H1 (cell line): Measurements from ENCODE around the gene ITPK1. TPM values are rescaled to one million over a fixed set of nuclear protein-coding genes. Genes with fewer than 3 reads are reported as not detected.

Experiments used
- CTCF ChIA-PET: fragments of 300-600 bp; sonication (Branson Sonifier 250); formaldehyde crosslinking; loops from one replicate; lab custom pipeline; 2021; ENCODE audit not compliant: partially characterized antibody; lab: Charles Lee
- POLR2A ChIA-PET: fragments of 300-600 bp; sonication (Branson Sonifier 250); formaldehyde crosslinking; loops from one replicate; lab custom pipeline; 2021; ENCODE audit warnings: inconsistent platforms; ENCODE audit not compliant: partially characterized antibody; lab: Charles Lee
- DNase-seq, 2 experiments: peaks; one replicate each; pipeline versions ENCODE4 v3.0.0 to v3.0.0-alpha.2; 2010 to 2022; ENCODE audit warnings: low spot score in 2 of 2, low read depth in 1 of 2, mixed read lengths in 1 of 2
- FAIRE-seq: peaks from 2 replicates; lab custom pipeline; 2011; peaks lifted over from hg19 to GRCh38; lab: Jason Lieb, UNC
- H2AFZ ChIP-seq: 2 replicates; pipeline ENCODE4 v1.8.1; 2012; ENCODE audit warnings: low read length, inconsistent platforms
- H2AK5ac ChIP-seq: 2 replicates; pipeline ENCODE4 v1.6.1; 2013; ENCODE audit warnings: low read depth, low read length
- H2BK120ac ChIP-seq: replicated peaks from 2 replicates; pipeline ENCODE3; 2013; ENCODE audit warnings: low read depth, low read length, inconsistent platforms
- H2BK12ac ChIP-seq: 2 replicates; pipeline ENCODE4 v1.6.1; 2013; ENCODE audit warnings: low read depth, low read length
- H2BK15ac ChIP-seq: 2 replicates; pipeline ENCODE4 v1.6.1; 2013; ENCODE audit warnings: low read length
- H2BK20ac ChIP-seq: 2 replicates; pipeline ENCODE4 v1.6.1; 2013; ENCODE audit warnings: low read length
- H2BK5ac ChIP-seq: 2 replicates; pipeline ENCODE4 v1.6.1; 2013; ENCODE audit warnings: low read depth, low read length
- H3K14ac ChIP-seq: 2 replicates; pipeline ENCODE4 v1.6.1; 2013; ENCODE audit warnings: inconsistent platforms; ENCODE audit not compliant: insufficient read length
- H3K18ac ChIP-seq: 2 replicates; pipeline ENCODE4 v1.6.1; 2013; ENCODE audit warnings: low read length; ENCODE audit errors: extremely low read depth
- H3K23ac ChIP-seq: 2 replicates; pipeline ENCODE4 v1.6.1; 2013; ENCODE audit warnings: inconsistent platforms; ENCODE audit not compliant: insufficient read length
- H3K23me2 ChIP-seq: 2 replicates; pipeline ENCODE4 v1.6.1; 2013; ENCODE audit warnings: low read depth, low read length
- H3K27ac ChIP-seq: 2 replicates; pipeline ENCODE4 v1.6.1; 2011; ENCODE audit warnings: low read depth, low read length, inconsistent platforms
- H3K27me3 ChIP-seq, 4 experiments: replicated peaks in 1 of 4; 1 replicate in 1 of 4; 2 replicates in 3 of 4; pipeline versions ENCODE4 v1.6.1 to v1.8.1; 2011 to 2013; ENCODE audit warnings: low read length in 3 of 4, mild to moderate bottlenecking in 3 of 4, inconsistent platforms in 2 of 4, mixed read lengths in 2 of 4, moderate library complexity in 1 of 4; ENCODE audit not compliant: control insufficient read depth in 3 of 4, insufficient read depth in 3 of 4; ENCODE audit errors: extremely low read depth in 1 of 4
- H3K36me3 ChIP-seq, 4 experiments: 2 replicates each; pipeline versions ENCODE4 v1.6.1 to v1.8.1; 2011 to 2013; ENCODE audit warnings: mild to moderate bottlenecking in 4 of 4, low read length in 3 of 4, moderate library complexity in 2 of 4, control low read depth in 1 of 4, inconsistent platforms in 1 of 4; ENCODE audit not compliant: insufficient read depth in 4 of 4, control insufficient read depth in 2 of 4
- H3K4ac ChIP-seq: replicated peaks from 2 replicates; pipeline ENCODE3; 2013; ENCODE audit warnings: low read length, low read depth, mixed read lengths, inconsistent platforms; ENCODE audit not compliant: insufficient read length
- H3K4me1 ChIP-seq, 4 experiments: replicated peaks in 1 of 4; 1 replicate in 1 of 4; 2 replicates in 3 of 4; pipeline versions ENCODE4 v1.6.1 to v1.8.1; 2011 to 2013; ENCODE audit warnings: low read length in 3 of 4, inconsistent platforms in 2 of 4, mixed read lengths in 1 of 4; ENCODE audit not compliant: insufficient read depth in 4 of 4, control insufficient read depth in 3 of 4
- H3K4me2 ChIP-seq, 2 experiments: 2 replicates each; pipeline versions ENCODE4 v1.6.1 to v1.8.1; 2011 to 2013; ENCODE audit warnings: low read depth in 2 of 2, low read length in 2 of 2, control low read depth in 1 of 2, inconsistent platforms in 1 of 2, mild to moderate bottlenecking in 1 of 2; ENCODE audit not compliant: insufficient read depth in 1 of 2
- H3K4me3 ChIP-seq, 4 experiments: fragments of 200-600, 300-600 bp in 1 of 4; sonication (generic), shearing (Covaris generic), sonication (Bioruptor Twin) in 1 of 4; 2 replicates each; pipeline versions ENCODE4 v1.5.1 to v1.8.1; 2011 to 2016; ENCODE audit warnings: low read length in 4 of 4, low read depth in 3 of 4, control low read depth in 2 of 4, inconsistent platforms in 2 of 4, mild to moderate bottlenecking in 2 of 4, mixed read lengths in 1 of 4, moderate library complexity in 1 of 4; ENCODE audit not compliant: insufficient read depth in 2 of 4; ENCODE audit errors: extremely low read depth in 1 of 4
- H3K56ac ChIP-seq: replicated peaks from 2 replicates; pipeline ENCODE3; 2013; ENCODE audit warnings: low read depth, mild to moderate bottlenecking, mixed read lengths, low read length, inconsistent platforms; ENCODE audit not compliant: insufficient read length
- H3K79me1 ChIP-seq: 2 replicates; pipeline ENCODE4 v1.6.1; 2013; ENCODE audit warnings: low read depth, low read length, control low read depth
- H3K79me2 ChIP-seq, 2 experiments: 2 replicates each; pipeline versions ENCODE4 v1.6.1 to v1.8.1; 2012 to 2013; ENCODE audit warnings: low read length in 2 of 2, mild to moderate bottlenecking in 2 of 2, inconsistent platforms in 1 of 2; ENCODE audit not compliant: insufficient read depth in 2 of 2, control insufficient read depth in 1 of 2
- H3K9ac ChIP-seq, 4 experiments: replicated peaks in 1 of 4; 1 replicate in 1 of 4; 2 replicates in 3 of 4; pipeline versions ENCODE4 v1.6.1 to v1.8.1; 2011 to 2013; ENCODE audit warnings: low read depth in 3 of 4, low read length in 3 of 4, control low read depth in 2 of 4, mild to moderate bottlenecking in 2 of 4, moderate library complexity in 2 of 4, inconsistent platforms in 1 of 4; ENCODE audit errors: extremely low read depth in 1 of 4
- H3K9me3 ChIP-seq, 2 experiments: 2 replicates each; pipeline versions ENCODE4 v1.6.1 to v1.8.1; 2012 to 2013; ENCODE audit warnings: mild to moderate bottlenecking in 2 of 2, moderate library complexity in 2 of 2, control low read depth in 1 of 2, inconsistent platforms in 1 of 2, low read depth in 1 of 2, low read length in 1 of 2, mixed read lengths in 1 of 2; ENCODE audit not compliant: insufficient read depth in 2 of 2
- H4K20me1 ChIP-seq, 2 experiments: replicated peaks in 1 of 2; 2 replicates each; pipeline versions ENCODE3 to v1.8.1; 2011 to 2013; ENCODE audit warnings: inconsistent platforms in 2 of 2, low read length in 2 of 2, mild to moderate bottlenecking in 1 of 2; ENCODE audit not compliant: insufficient read depth in 2 of 2, control insufficient read depth in 1 of 2
- H4K5ac ChIP-seq: 2 replicates; pipeline ENCODE4 v1.6.1; 2013; ENCODE audit warnings: low read length, low read depth, mixed read lengths, inconsistent platforms; ENCODE audit not compliant: insufficient read length
- H4K8ac ChIP-seq: 2 replicates; pipeline ENCODE4 v1.8.0; 2013; ENCODE audit warnings: mild to moderate bottlenecking, moderate library complexity, low read length, inconsistent platforms; ENCODE audit not compliant: insufficient read depth; ENCODE audit errors: extremely low read depth
- H4K91ac ChIP-seq: replicated peaks from 2 replicates; pipeline ENCODE3; 2013; ENCODE audit warnings: low read length, mixed read lengths, inconsistent platforms; ENCODE audit not compliant: insufficient read length
- ASH2L ChIP-seq: fragments of 200-600, 300-600 bp; sonication (generic); IDR thresholded peaks from one replicate; pipeline ENCODE4 v1.7.1; 2017; ENCODE audit warnings: low read length
- CHD2 ChIP-seq: IDR thresholded peaks from 2 replicates; pipeline ENCODE4 v1.6.1; 2012; ENCODE audit warnings: low read length, improper control_type of control experiment
- CTBP2 ChIP-seq: IDR thresholded peaks from 2 replicates; pipeline ENCODE4 v1.7.0; 2011; ENCODE audit warnings: borderline replicate concordance, mild to moderate bottlenecking, moderate library complexity, mixed read lengths, low read length; ENCODE audit not compliant: insufficient read depth, insufficient read length
- HDAC2 ChIP-seq, 2 experiments: fragments of 300-600 bp in 1 of 2; sonication (generic) in 1 of 2; IDR thresholded peaks; 2 replicates each; pipeline ENCODE4 v1.6.1; 2011 to 2012; ENCODE audit warnings: low read depth in 2 of 2, low read length in 2 of 2, mild to moderate bottlenecking in 2 of 2, moderate library complexity in 2 of 2, borderline replicate concordance in 1 of 2, inconsistent platforms in 1 of 2
- KDM4A ChIP-seq: IDR thresholded peaks from one replicate; pipeline ENCODE4 v1.7.1; 2012; ENCODE audit warnings: low read depth, mild to moderate bottlenecking, moderate library complexity, low read length, inconsistent platforms; ENCODE audit not compliant: severe bottlenecking
- MAX ChIP-seq: IDR thresholded peaks from 2 replicates; pipeline ENCODE4 v1.6.1; 2012; ENCODE audit warnings: inconsistent platforms
- POU5F1 ChIP-seq: IDR thresholded peaks from 2 replicates; pipeline ENCODE4 v1.6.1; 2011; ENCODE audit warnings: low read depth, mild to moderate bottlenecking, low read length, moderate library complexity
- RXRA ChIP-seq: IDR thresholded peaks from 2 replicates; pipeline ENCODE4 v1.6.1; 2011; ENCODE audit warnings: low read depth, mild to moderate bottlenecking, low read length, moderate library complexity; ENCODE audit not compliant: insufficient read depth
- SAP30 ChIP-seq: fragments of 300-600 bp; sonication (generic); IDR thresholded peaks from 2 replicates; pipeline ENCODE4 v1.7.1; 2012; ENCODE audit warnings: low read length, moderate library complexity, mild to moderate bottlenecking, inconsistent platforms; ENCODE audit not compliant: insufficient read depth, insufficient replicate concordance
- SIN3A ChIP-seq, 2 experiments: IDR thresholded peaks in 1 of 2; conservative IDR thresholded peaks in 1 of 2; 2 replicates each; pipeline ENCODE4 v1.6.1; 2011 to 2012; ENCODE audit warnings: low read length in 2 of 2, improper control_type of control experiment in 1 of 2, low read depth in 1 of 2, mild to moderate bottlenecking in 1 of 2
- SP4 ChIP-seq: IDR thresholded peaks from 2 replicates; pipeline ENCODE4 v1.6.1; 2012; ENCODE audit warnings: low read length, inconsistent platforms
- whole genome bisulfite sequencing, 2 experiments: shearing (Covaris generic) in 1 of 2; methylation state at CpG; one replicate each; pipeline versions ENCODE4 v1.1.6 to v1.1.7; 2013 to 2015; ENCODE audit warnings: low lambda C conversion rate in 2 of 2, mixed read lengths in 2 of 2, inconsistent platforms in 1 of 2, low coverage in 1 of 2, missing lambda C conversion rate in 1 of 2; ENCODE audit not compliant: insufficient replicate concordance in 2 of 2, insufficient coverage in 1 of 2, insufficient read length in 1 of 2; ENCODE audit errors: extremely low coverage in 1 of 2, missing lambda C conversion rate in 1 of 2; 5-methylcytosine and 5-hydroxymethylcytosine counted together
- polyA plus RNA-seq, 7 experiments: library from polyadenylated mRNA; depleted of rRNA in 3 of 7; stranded (reverse) in 5 of 7; unstranded in 2 of 7; fragments of >200 nt in 5 of 7; fragments of 200-250 nt in 2 of 7; gene quantifications; 1 replicate in 5 of 7; 2 replicates in 1 of 7; 4 replicates in 1 of 7; pipeline versions ENCODE4 v1.2.1 to v1.2.3, GENCODE V29; 2011 to 2013; ENCODE audit warnings: missing spikeins in 2 of 7, mixed read lengths in 2 of 7
- total RNA-seq: library from RNA; stranded (reverse); fragmentation: NEBNext Ultra II Directional; extraction: Animal tissue kit (Norgen Biotek cat#: 25700); gene quantifications from 2 replicates; pipeline ENCODE4 v1.2.1, GENCODE V29; 2021

ITPK1 gene
- total and polyA plus RNA-seq, 2 of the 8 experiments (the other 6 are each of a cell fraction or from before 2014, with no cell fraction given), result 108 to 143 TPM

- no peaks in the 10 kb centered on the region for H3K27me3 ChIP-seq
- no peak overlapping the region for H3K9ac ChIP-seq
- H3K79me1 ChIP-seq, result peaks cover 20% of the 10 kb centered on the region
- no peak overlapping the region for H2AK5ac ChIP-seq
- H4K5ac ChIP-seq, result no peak overlapping the region
- peaks cover 4 to 90% of the 10 kb centered on the region in 2 experiments; a peak in 3 of 4 replicates for H3K79me2 ChIP-seq
- H3K18ac ChIP-seq, result peak overlapping the region; percentile 28; the same call in 1 of the 2 replicates
- no peaks in the 10 kb centered on the region for H3K23me2 ChIP-seq
- DNase-seq (no peak), FAIRE-seq (no peak)
- peaks cover 10 to 45% of the 10 kb centered on the region in 2 experiments for H4K20me1 ChIP-seq
- H3K56ac ChIP-seq, result no peak overlapping the region
- no peak overlapping the region for H3K27ac ChIP-seq
- H4K8ac ChIP-seq, result peak overlapping the region; percentile 83; the same call in 1 of the 2 replicates
- no peak overlapping the region for H2AFZ ChIP-seq
- TF ChIP-seq HDAC2 (IDR thresholded peaks at IDR 0.05; ENCODE audit: borderline replicate concordance in 1 of 2, low read depth in 2 of 2, low read length in 2 of 2), result no peak
- no peak for TF ChIP-seq CHD2
- no peak for TF ChIP-seq SIN3A (conservative IDR thresholded peaks at IDR 0.05 in 1 of 2, IDR thresholded peaks at IDR 0.05 in 1 of 2; ENCODE audit: low read depth in 1 of 2, low read length in 2 of 2)
- no peak for TF ChIP-seq KDM4A
- TF ChIP-seq RXRA, result no peak
- no peak for TF ChIP-seq SP4
- no peak for TF ChIP-seq POU5F1
- TF ChIP-seq MAX, result no peak
- TF ChIP-seq CTBP2, result no peak
- no peak for TF ChIP-seq SAP30
- no peak for TF ChIP-seq ASH2L
- no peak overlapping the region for H2BK5ac ChIP-seq
- WGBS, 2 experiments, result 86% methylated on average over 8 of the region's 9 CpGs; no CpG with 5 or more reads in 1 of the 2 experiments
- no peak overlapping the region for H4K91ac ChIP-seq
- no peak overlapping the region for H2BK120ac ChIP-seq
- no peak overlapping the region for H3K4me2 ChIP-seq
- H3K9me3 ChIP-seq, result no peaks in the 10 kb centered on the region
- H2BK15ac ChIP-seq, result no peak overlapping the region
- ChIA-PET POLR2A (no interaction called here), CTCF (interaction anchor here (0.7 to 13.8 kb wide), 6 partner anchors 7 to 27 kb away, joined by 3 to 128 read pairs (median 6); no protein-coding TSS in a partner anchor)
- peaks cover 3 to 19% (median 7%) of the 10 kb centered on the region in 4 experiments; a peak in 6 of 7 replicates for H3K4me1 ChIP-seq
- H3K4me3 ChIP-seq, result no peak overlapping the region
- no peak overlapping the region for H3K4ac ChIP-seq
- no peaks in the 10 kb centered on the region for H3K36me3 ChIP-seq
- no peak overlapping the region for H3K23ac ChIP-seq
- no peak overlapping the region for H2BK12ac ChIP-seq
- no peak overlapping the region for H2BK20ac ChIP-seq
- H3K14ac ChIP-seq, result no peak overlapping the region
Observed at GRCh38 chr14:93099643-93100042, 16.1 kb downstream of the ITPK1 start.
